ENCODE results near the gene AHCTF1. TPM values are rescaled to one million over a fixed set of nuclear protein-coding genes. Genes with fewer than 3 reads are reported as not detected.
A peak's percentile ranks its signal among the peaks of the same experiment; 100 is the strongest.
"Not testable (repeated sequence)": the region's sequence is repeated elsewhere in the genome, so short reads cannot be mapped to it uniquely, and the experiment has no call there.

Gene AHCTF1
- total RNA-seq, 2 experiments from 2014 or later: 35.8 to 36.6 TPM

GRCh38 chr1:246946366-246946765 lies 14.6 kb upstream of the AHCTF1 start:
- Mint-ChIP-seq H3K4me1 (no peaks in the 10 kb centered on the region), H3K9me3 (peaks cover 6% of the 10 kb centered on the region), H3K27ac (no peak overlapping the region), H3K4me3 (no peak overlapping the region), H3K27me3 (no peaks in the 10 kb centered on the region), H3K36me3 (no peaks in the 10 kb centered on the region)
- POLR2A ChIA-PET: no interaction called here
- ATAC-seq (ENCODE audit: low read depth): no peak
- no peak for DNase-seq

- no peak overlapping the region for H3K4me3 Mint-ChIP-seq
- no peaks in the 10 kb centered on the region for H3K9me3 Mint-ChIP-seq
- DNase-seq: no peak
- ATAC-seq (ENCODE audit: low read depth): no peak
- H3K36me3 Mint-ChIP-seq: peaks cover 2% of the 10 kb centered on the region
- no peak overlapping the region for H3K27ac Mint-ChIP-seq
- POLR2A ChIA-PET: no interaction called here
- H3K27me3 Mint-ChIP-seq: peaks cover 7% of the 10 kb centered on the region
- peaks cover 16% of the 10 kb centered on the region for H3K4me1 Mint-ChIP-seq
Measured at GRCh38 chr1:246934765-246935164, 3.0 kb upstream of the AHCTF1 start.

GRCh38 chr1:246933893-246934292 lies 2.1 kb upstream of the AHCTF1 start:
- POLR2A ChIA-PET: no interaction called here
- DNase-seq (no peak), ATAC-seq (ENCODE audit: low read depth) (no peak)
- Mint-ChIP-seq H3K27me3 (peaks cover 7% of the 10 kb centered on the region), H3K4me1 (peaks cover 20% of the 10 kb centered on the region), H3K9me3 (no peaks in the 10 kb centered on the region), H3K27ac (no peak overlapping the region), H3K4me3 (no peak overlapping the region), H3K36me3 (peaks cover 7% of the 10 kb centered on the region)

- DNase-seq (no peak), ATAC-seq (ENCODE audit: low read depth) (no peak)
- H3K27me3 Mint-ChIP-seq: peaks cover 7% of the 10 kb centered on the region
- H3K9me3 Mint-ChIP-seq: no peaks in the 10 kb centered on the region
- peaks cover 23% of the 10 kb centered on the region for H3K4me1 Mint-ChIP-seq
- peak overlapping the region; percentile 96 for H3K27ac Mint-ChIP-seq
- H3K36me3 Mint-ChIP-seq: peaks cover 18% of the 10 kb centered on the region
- peak overlapping the region; percentile 93 for H3K4me3 Mint-ChIP-seq
- POLR2A ChIA-PET: interaction anchor here (0.7 to 2.1 kb wide), 4 partner anchors 8 to 405 kb away, joined by 3 to 6 read pairs (median 4); partner anchors contain the start of gene ZNF670
Measured at GRCh38 chr1:246932366-246932700, 585 bp upstream of the AHCTF1 start.

- peak overlapping the region; percentile 96 for H3K4me3 Mint-ChIP-seq
- H3K27me3 Mint-ChIP-seq: peaks cover 7% of the 10 kb centered on the region
- ATAC-seq (ENCODE audit: low read depth) (peak; percentile 18), DNase-seq (peak; percentile 70)
- peaks cover 23% of the 10 kb centered on the region for H3K4me1 Mint-ChIP-seq
- H3K27ac Mint-ChIP-seq: peak overlapping the region; percentile 90
- POLR2A ChIA-PET: interaction anchor here (0.7 to 2.1 kb wide), 4 partner anchors 147 to 280 kb away, joined by 3 to 6 read pairs (median 4); partner anchors contain the start of genes SCCPDH, ZNF669 and ZNF670
- peaks cover 30% of the 10 kb centered on the region for H3K36me3 Mint-ChIP-seq
- H3K9me3 Mint-ChIP-seq: peaks cover 3% of the 10 kb centered on the region
Measured at GRCh38 chr1:246930830-246931548, 759 bp downstream of the AHCTF1 start.

- ATAC-seq (ENCODE audit: low read depth) (no peak), DNase-seq (no peak)
- peaks cover 4% of the 10 kb centered on the region for H3K9me3 Mint-ChIP-seq
- H3K4me1 Mint-ChIP-seq: peaks cover 25% of the 10 kb centered on the region
- POLR2A ChIA-PET: no interaction called here
- H3K36me3 Mint-ChIP-seq: peaks cover 46% of the 10 kb centered on the region
- H3K4me3 Mint-ChIP-seq: no peak overlapping the region
- no peak overlapping the region for H3K27ac Mint-ChIP-seq
- no peaks in the 10 kb centered on the region for H3K27me3 Mint-ChIP-seq
Measured at GRCh38 chr1:246925997-246926626, 5.6 kb downstream of the AHCTF1 start.

GRCh38 chr1:246923900-246924299 lies 7.8 kb downstream of the AHCTF1 start:
- H3K36me3 Mint-ChIP-seq: peaks cover 39% of the 10 kb centered on the region
- DNase-seq: no peak
- H3K4me3 Mint-ChIP-seq: no peak overlapping the region
- H3K27ac Mint-ChIP-seq: no peak overlapping the region
- peaks cover 13% of the 10 kb centered on the region for H3K4me1 Mint-ChIP-seq
- peaks cover 4% of the 10 kb centered on the region for H3K9me3 Mint-ChIP-seq
- no peak for ATAC-seq (ENCODE audit: low read depth)
- no peaks in the 10 kb centered on the region for H3K27me3 Mint-ChIP-seq
- POLR2A ChIA-PET: no interaction called here

- POLR2A ChIA-PET: no interaction called here
- DNase-seq (no peak), ATAC-seq (ENCODE audit: low read depth) (no peak)
- Mint-ChIP-seq H3K36me3 (peaks cover 38% of the 10 kb centered on the region), H3K27me3 (no peaks in the 10 kb centered on the region), H3K4me1 (peaks cover 12% of the 10 kb centered on the region), H3K9me3 (peaks cover 4% of the 10 kb centered on the region), H3K4me3 (no peak overlapping the region), H3K27ac (no peak overlapping the region)
Measured at GRCh38 chr1:246923482-246923881, 8.3 kb downstream of the AHCTF1 start.

GRCh38 chr1:246921481-246921880 lies 10.3 kb downstream of the AHCTF1 start:
- Mint-ChIP-seq H3K4me1 (peaks cover 12% of the 10 kb centered on the region), H3K27me3 (no peaks in the 10 kb centered on the region), H3K36me3 (peaks cover 31% of the 10 kb centered on the region), H3K4me3 (no peak overlapping the region), H3K9me3 (peaks cover 4% of the 10 kb centered on the region), H3K27ac (no peak overlapping the region)
- ATAC-seq (ENCODE audit: low read depth) (no peak), DNase-seq (no peak)
- POLR2A ChIA-PET: no interaction called here

- Mint-ChIP-seq H3K36me3 (peaks cover 22% of the 10 kb centered on the region), H3K4me1 (peaks cover 12% of the 10 kb centered on the region), H3K27ac (no peak overlapping the region)
Measured at GRCh38 chr1:246919902-246920301, 11.8 kb downstream of the AHCTF1 start.

GRCh38 chr1:246916026-246916923 lies 15.5 kb downstream of the AHCTF1 start:
- not testable (repeated sequence) for ATAC-seq (ENCODE audit: low read depth); H3K9me3 Mint-ChIP-seq; H3K4me3 Mint-ChIP-seq; H3K4me1 Mint-ChIP-seq; H3K27me3 Mint-ChIP-seq; H3K27ac Mint-ChIP-seq; DNase-seq
- H3K36me3 Mint-ChIP-seq: peaks cover 24% of the 10 kb centered on the region
- POLR2A ChIA-PET: interaction anchor here (1.0 kb wide), 1 partner anchor 10 kb away, joined by 3 read pairs; no protein-coding TSS in a partner anchor

More at GRCh38 chr1:246919902-246920301, 11.8 kb downstream of the AHCTF1 start:
- H3K9me3 Mint-ChIP-seq: no peaks in the 10 kb centered on the region
- DNase-seq: no peak
- H3K27me3 Mint-ChIP-seq: no peaks in the 10 kb centered on the region
- no peak for ATAC-seq (ENCODE audit: low read depth)
- H3K4me3 Mint-ChIP-seq: no peak overlapping the region
- POLR2A ChIA-PET: no interaction called here

- Mint-ChIP-seq H3K4me3 (no peak overlapping the region), H3K27me3 (no peaks in the 10 kb centered on the region), H3K4me1 (peaks cover 10% of the 10 kb centered on the region), H3K9me3 (no peaks in the 10 kb centered on the region), H3K36me3 (peaks cover 36% of the 10 kb centered on the region), H3K27ac (no peak overlapping the region)
- no peak for ATAC-seq (ENCODE audit: low read depth)
- POLR2A ChIA-PET: no interaction called here
- no peak for DNase-seq
Measured at GRCh38 chr1:246907472-246907871, 24.3 kb downstream of the AHCTF1 start.

- Mint-ChIP-seq H3K36me3 (peaks cover 35% of the 10 kb centered on the region), H3K9me3 (no peaks in the 10 kb centered on the region), H3K4me1 (peaks cover 10% of the 10 kb centered on the region), H3K27ac (no peak overlapping the region), H3K27me3 (no peaks in the 10 kb centered on the region), H3K4me3 (no peak overlapping the region)
- no peak for DNase-seq
- POLR2A ChIA-PET: interaction anchor here (0.6 to 1.1 kb wide), 2 partner anchors 9 to 22 kb away, joined by 3 read pairs; no protein-coding TSS in a partner anchor
- no peak for ATAC-seq (ENCODE audit: low read depth)
Measured at GRCh38 chr1:246906833-246907232, 24.9 kb downstream of the AHCTF1 start.

Data from activated naive CD8-positive, alpha-beta T cell treated with anti-CD3 and anti-CD28 coated beads, Interleukin-2, amount 10 ng/mL, durations not matched to agents 7 days and 5 days (primary cell).